HFF-Myc (cell line): ENCODE results near the gene ADCY1.
A peak's percentile ranks its signal among the peaks of the same experiment; 100 is the strongest.
"Not testable (repeated sequence)": the region's sequence is repeated elsewhere in the genome, so short reads cannot be mapped to it uniquely, and the experiment has no call there.

Source experiments
- DNase-seq: peaks from one replicate; pipeline ENCODE4 v3.0.0-alpha.2; 2011; ENCODE audit warnings: low read depth; ENCODE audit errors: extremely low read depth
- H3K4me3 ChIP-seq: replicated peaks from 2 replicates; pipeline ENCODE4 v1.5.1; 2011; ENCODE audit warnings: low read depth, mild to moderate bottlenecking, control low read depth, low read length
- CTCF ChIP-seq: IDR thresholded peaks from 2 replicates; pipeline ENCODE4 v1.5.1; 2012; ENCODE audit warnings: mild to moderate bottlenecking, low read depth, low read length, control low read depth; ENCODE audit errors: missing control alignments

Gene ADCY1

GRCh38 chr7:45573661-45574415 lies at the start of gene ADCY1:
Gene ADCY1, plus strand, starts transcription at chr7:45574368. Its CDS starts 176 bp downstream, at chr7:45574544.
- peak within 1 kb of the TSS; percentile 33 for H3K4me3 ChIP-seq
- TF ChIP-seq CTCF, result no peak
- no peak for DNase-seq

- no peak for TF ChIP-seq CTCF
- DNase-seq, result no peak
- no peak overlapping the region for H3K4me3 ChIP-seq
Measured at GRCh38 chr7:45524445-45524844, 49.7 kb upstream of the ADCY1 start.

- no peak for TF ChIP-seq CTCF
- DNase-seq, result no peak
- H3K4me3 ChIP-seq, result no peak overlapping the region
Measured at GRCh38 chr7:45525057-45525456, 49.1 kb upstream of the ADCY1 start.

GRCh38 chr7:45543473-45543872 lies 30.7 kb upstream of the ADCY1 start:
- no peak for DNase-seq
- no peak overlapping the region for H3K4me3 ChIP-seq
- TF ChIP-seq CTCF, result no peak

- not testable (repeated sequence) for H3K4me3 ChIP-seq, DNase-seq
Measured at GRCh38 chr7:45545105-45545710, 29.0 kb upstream of the ADCY1 start.

- DNase-seq, H3K4me3 ChIP-seq: not testable (repeated sequence)
Measured at GRCh38 chr7:45548917-45549316, 25.3 kb upstream of the ADCY1 start.

GRCh38 chr7:45563401-45563800 lies 10.8 kb upstream of the ADCY1 start:
- no peak for TF ChIP-seq CTCF
- H3K4me3 ChIP-seq, result no peak overlapping the region
- no peak for DNase-seq

GRCh38 chr7:45563941-45564461 lies 10.2 kb upstream of the ADCY1 start:
- no peak for TF ChIP-seq CTCF
- no peak overlapping the region for H3K4me3 ChIP-seq
- DNase-seq, result no peak
